Endodermal cell (in vitro differentiated cells): ENCODE data around the gene MAP1LC3B. TPM values are rescaled to one million over a fixed set of nuclear protein-coding genes. Genes with fewer than 3 reads are reported as not detected.
"Not testable (repeated sequence)": the region's sequence is repeated elsewhere in the genome, so short reads cannot be mapped to it uniquely, and the experiment has no call there.

Source experiments
- DNase-seq: peaks from one replicate; pipeline ENCODE4 v3.0.0-alpha.2; 2017
- H3K27ac ChIP-seq: 2 replicates; pipeline ENCODE4 v1.5.1; 2013; ENCODE audit warnings: mild to moderate bottlenecking, low read depth, low read length, moderate library complexity
- H3K27me3 ChIP-seq: 2 replicates; pipeline ENCODE4 v1.6.1; 2013; ENCODE audit warnings: mild to moderate bottlenecking, low read length, moderate library complexity; ENCODE audit not compliant: insufficient read depth, control insufficient read depth, poor library complexity, severe bottlenecking
- H3K36me3 ChIP-seq: 2 replicates; pipeline ENCODE4 v1.7.0; 2013; ENCODE audit warnings: mild to moderate bottlenecking, low read length, moderate library complexity; ENCODE audit not compliant: control insufficient read depth, insufficient read depth
- H3K4me1 ChIP-seq: one replicate; pipeline ENCODE4 v1.7.0; 2013; ENCODE audit warnings: low read length; ENCODE audit not compliant: control insufficient read depth, insufficient read depth
- H3K4me3 ChIP-seq: 2 replicates; pipeline ENCODE4 v1.5.1; 2013; ENCODE audit warnings: mild to moderate bottlenecking, low read length, moderate library complexity
- H3K9ac ChIP-seq: 2 replicates; pipeline ENCODE4 v1.6.1; 2013; ENCODE audit warnings: mild to moderate bottlenecking, low read length, moderate library complexity; ENCODE audit not compliant: poor library complexity, severe bottlenecking; ENCODE audit errors: extremely low read depth
- H3K9me3 ChIP-seq: 2 replicates; pipeline ENCODE4 v1.6.1; 2013; ENCODE audit warnings: mild to moderate bottlenecking, low read length, moderate library complexity; ENCODE audit not compliant: control insufficient read depth
- H3K27ac Mint-ChIP-seq: 2 replicates; pipeline ENCODE4 v1.8.0; 2020; ENCODE audit warnings: mixed read lengths
- H3K27me3 Mint-ChIP-seq: 2 replicates; pipeline ENCODE4 v1.8.0; 2021; ENCODE audit warnings: mild to moderate bottlenecking, mixed read lengths; ENCODE audit not compliant: insufficient read depth
- H3K36me3 Mint-ChIP-seq: 2 replicates; pipeline ENCODE4 v1.8.0; 2020; ENCODE audit warnings: low read depth, mixed read lengths
- H3K4me1 Mint-ChIP-seq: 2 replicates; pipeline ENCODE4 v1.8.0; 2020; ENCODE audit warnings: mixed read lengths
- H3K4me3 Mint-ChIP-seq: 2 replicates; pipeline ENCODE4 v1.8.0; 2020; ENCODE audit warnings: mild to moderate bottlenecking, moderate library complexity, mixed read lengths
- H3K9me3 Mint-ChIP-seq: 2 replicates; pipeline ENCODE4 v1.8.0; 2020; ENCODE audit warnings: mild to moderate bottlenecking, mixed read lengths
- CTCF ChIP-seq: fragments of 200-600 bp; sonication (generic); conservative IDR thresholded peaks from 2 replicates; pipeline ENCODE4 v1.5.0; 2021; ENCODE audit warnings: antibody characterized with exemption, mild to moderate bottlenecking
- WGBS, 2 experiments: methylation state at CpG; one replicate each; pipeline versions ENCODE4 v1.1.5 to v1.1.7; 2013; ENCODE audit warnings: missing lambda C conversion rate in 2 of 2, mixed read lengths in 1 of 2; ENCODE audit not compliant: insufficient coverage in 1 of 2, insufficient read length in 1 of 2; 5-methylcytosine and 5-hydroxymethylcytosine counted together
- total RNA-seq, 2 donors: library from RNA; stranded (reverse); fragmentation: NEBNext Ultra II Directional in 1 of 2; extraction: Animal tissue kit (Norgen Biotek cat#: 25700) in 1 of 2; gene quantifications; 2 replicates in 1 of 2; 3 replicates in 1 of 2; pipeline ENCODE4 v1.2.1, GENCODE V29; 2021

Gene MAP1LC3B
- total RNA-seq, 2 donors from 2014 or later, result 56.4 to 62.4 TPM

- peaks cover 48% of the 10 kb centered on the region for H3K36me3 ChIP-seq
- TF ChIP-seq CTCF, result no peak
- Mint-ChIP-seq H3K4me3 (no peak overlapping the region), H3K27me3 (no peaks in the 10 kb centered on the region), H3K27ac (no peak overlapping the region), H3K9me3 (no peaks in the 10 kb centered on the region), H3K4me1 (no peaks in the 10 kb centered on the region), H3K36me3 (peaks cover 33% of the 10 kb centered on the region)
- DNase-seq, result no peak
- H3K4me1 ChIP-seq, result no peaks in the 10 kb centered on the region
- no peak overlapping the region for H3K27ac ChIP-seq
- no peak overlapping the region for H3K9ac ChIP-seq
- no peaks in the 10 kb centered on the region for H3K27me3 ChIP-seq
- H3K9me3 ChIP-seq, result no peaks in the 10 kb centered on the region
- no peak overlapping the region for H3K4me3 ChIP-seq
- 80 to 93% methylated on average over 1 to 7 of the region's 8 CpGs for WGBS, 2 experiments
These were observed 30.1 kb upstream of the MAP1LC3B start for GRCh38 chr16:87361916-87362619.

GRCh38 chr16:87362828-87363559 lies 29.1 kb upstream of the MAP1LC3B start:
- not testable (repeated sequence) for H3K9me3 ChIP-seq, H3K9ac ChIP-seq, H3K27ac ChIP-seq, H3K4me3 ChIP-seq, H3K4me1 Mint-ChIP-seq, H3K27ac Mint-ChIP-seq, DNase-seq, H3K27me3 ChIP-seq, H3K27me3 Mint-ChIP-seq, H3K9me3 Mint-ChIP-seq, H3K4me3 Mint-ChIP-seq, H3K4me1 ChIP-seq
- H3K36me3 ChIP-seq, result peaks cover 47% of the 10 kb centered on the region
- 94 to 96% methylated on average over 11 to 13 of the region's 13 CpGs for WGBS, 2 experiments
- H3K36me3 Mint-ChIP-seq, result peaks cover 30% of the 10 kb centered on the region

- no peak overlapping the region for H3K27ac Mint-ChIP-seq
- H3K9me3 ChIP-seq, result no peaks in the 10 kb centered on the region
- TF ChIP-seq CTCF, result no peak
- peaks cover 39% of the 10 kb centered on the region for H3K36me3 ChIP-seq
- H3K9me3 Mint-ChIP-seq, result no peaks in the 10 kb centered on the region
- no peak overlapping the region for H3K4me3 Mint-ChIP-seq
- no peaks in the 10 kb centered on the region for H3K27me3 Mint-ChIP-seq
- H3K27me3 ChIP-seq, result no peaks in the 10 kb centered on the region
- no peak overlapping the region for H3K9ac ChIP-seq
- 88 to 92% methylated on average over 10 to 17 of the region's 17 CpGs for WGBS, 2 experiments
- H3K4me1 ChIP-seq, result no peaks in the 10 kb centered on the region
- peaks cover 25% of the 10 kb centered on the region for H3K36me3 Mint-ChIP-seq
- H3K4me3 ChIP-seq, result no peak overlapping the region
- H3K27ac ChIP-seq, result peak overlapping the region; percentile 60
- no peak for DNase-seq
- H3K4me1 Mint-ChIP-seq, result no peaks in the 10 kb centered on the region
These were observed 28.2 kb upstream of the MAP1LC3B start for GRCh38 chr16:87363771-87364455.
